Measurements from ENCODE around the gene FAM219B. TPM values are rescaled to one million over a fixed set of nuclear protein-coding genes. Genes with fewer than 3 reads are reported as not detected.

Gene FAM219B
- 37.7 and 41.3 TPM in 2 replicates for total RNA-seq

GRCh38 chr15:74906450-74907162 lies at the start of gene FAM219B:
Gene FAM219B, minus strand, starts transcription at chr15:74906851. Its CDS starts 51 bp downstream, at chr15:74906800.

DNA sequence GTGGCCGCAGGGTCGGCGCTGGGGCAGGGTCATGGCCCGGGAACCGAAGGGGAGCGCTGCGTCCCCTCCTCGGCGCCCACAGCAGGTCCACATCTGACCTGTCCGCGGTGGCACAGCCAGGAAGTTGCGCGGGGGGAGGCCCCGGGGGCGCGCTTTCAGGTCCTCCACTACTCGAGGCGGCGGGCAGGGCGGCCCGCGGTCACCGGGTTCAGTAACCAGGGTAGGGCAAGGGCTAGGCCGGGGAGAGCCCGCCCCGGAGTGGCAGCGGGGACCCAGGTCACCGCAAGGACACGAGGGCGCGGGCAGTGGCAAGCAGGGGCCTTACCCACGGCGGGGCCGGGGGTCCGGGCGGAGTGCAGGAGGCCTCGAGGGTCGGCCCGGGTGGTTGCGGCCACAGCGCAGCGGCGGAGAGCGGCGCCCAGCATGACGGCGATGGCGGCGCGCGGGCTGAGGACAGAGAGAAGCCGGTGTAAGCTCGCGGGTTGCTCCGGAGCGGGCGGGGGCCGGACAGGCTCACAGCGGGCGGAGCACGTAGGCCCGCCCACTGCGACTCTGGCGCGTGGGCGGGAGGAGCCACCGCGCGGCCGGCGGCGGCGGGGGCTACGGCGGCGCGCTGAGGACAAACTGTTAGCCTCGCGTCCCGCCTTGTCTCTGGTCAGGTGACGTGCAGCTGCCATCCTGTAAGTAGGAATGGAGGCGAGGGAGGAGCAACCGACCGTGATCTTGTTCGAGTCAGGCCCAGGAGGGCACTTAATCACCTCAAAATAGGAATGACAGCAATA lies 31.1 kb upstream of the FAM219B start, which contains the start of gene COX5A:
Gene COX5A, minus strand, starts transcription at position 484 of the 782 bp plus-strand sequence. Its CDS starts 59 bp downstream, at position 425.

DNA sequence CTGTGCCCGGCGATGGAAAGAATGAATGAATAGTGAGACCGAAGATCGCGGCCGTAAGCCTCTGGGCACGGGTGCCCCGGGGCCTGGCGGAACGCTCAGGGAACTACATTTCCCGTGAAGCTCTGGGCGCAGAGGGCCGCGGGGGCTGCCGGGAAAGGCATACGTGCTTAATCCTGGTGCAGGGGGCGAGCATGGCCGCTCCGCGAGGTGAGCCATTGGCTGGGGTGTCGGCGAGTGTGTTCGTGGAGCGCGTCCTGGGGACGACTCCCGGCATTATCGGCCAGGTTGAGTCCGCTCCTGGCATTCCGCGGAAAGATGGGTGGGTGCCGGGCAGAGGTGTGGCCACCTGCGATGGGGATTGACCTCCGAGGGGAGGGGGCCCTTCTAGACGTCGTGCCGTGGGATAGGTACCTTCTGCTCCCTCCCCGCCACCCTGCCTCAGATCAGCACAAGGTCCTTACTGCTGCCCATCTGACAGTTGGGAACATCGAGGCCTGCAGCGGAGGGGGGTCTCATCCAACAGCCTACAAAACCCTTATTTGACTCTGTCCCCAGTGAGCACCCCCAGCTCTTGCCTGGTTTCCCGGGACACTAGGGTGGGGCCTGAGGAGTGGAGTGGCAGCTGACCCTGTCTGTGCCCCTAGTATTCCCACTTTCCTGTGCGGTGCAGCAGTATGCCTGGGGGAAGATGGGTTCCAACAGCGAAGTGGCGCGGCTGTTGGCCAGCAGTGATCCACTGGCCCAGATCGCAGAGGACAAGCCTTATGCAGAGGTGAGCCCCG lies 16.6 kb downstream of the FAM219B start, which contains the start of gene MPI:
Gene MPI, plus strand, starts transcription at position 160 of the 782 bp plus-strand sequence. Its CDS starts 32 bp downstream, at position 192.

DNA sequence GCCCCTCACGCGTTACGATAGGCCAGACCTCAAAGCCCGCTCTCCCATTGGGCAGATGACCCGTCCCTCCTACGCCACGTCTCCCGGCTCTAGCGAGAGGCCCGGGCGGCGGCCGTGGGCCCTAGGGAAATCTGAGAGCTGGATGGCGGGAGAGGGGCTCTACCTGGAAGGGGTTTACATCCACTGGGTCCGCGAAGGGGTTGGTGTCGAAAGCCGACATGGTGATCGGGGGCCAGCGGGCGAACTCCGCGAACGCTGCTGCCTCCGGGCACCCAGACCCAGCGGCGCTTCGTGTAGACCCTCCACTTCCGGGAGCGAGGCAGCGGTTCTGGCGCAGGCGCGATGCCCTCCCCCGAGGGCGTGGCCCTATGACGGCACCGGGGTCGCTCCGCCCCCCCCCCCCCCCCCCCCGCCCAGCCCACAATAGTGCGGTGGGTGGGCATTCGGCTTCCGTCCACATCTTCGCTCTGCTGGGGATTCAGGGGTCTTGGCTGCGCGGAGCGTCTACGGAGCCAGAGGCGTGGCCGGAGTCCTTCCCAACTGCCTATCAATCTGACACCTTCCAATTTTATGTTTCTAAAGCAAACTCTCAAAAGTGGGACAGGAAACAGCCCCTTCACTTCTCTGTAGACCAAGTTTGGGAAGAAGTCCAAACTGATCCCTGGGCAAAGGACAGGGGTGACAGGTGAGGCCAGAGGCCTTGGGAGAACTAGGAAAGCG lies 33.5 kb downstream of the FAM219B start, which contains the start of gene SCAMP2:
Gene SCAMP2, minus strand, starts transcription at position 330 of the 720 bp plus-strand sequence. Its CDS starts 110 bp downstream, at position 220.

Other genes with a start within 250 kb of the FAM219B start
- gene EDC3, start 210.8 kb downstream of the FAM219B start, total RNA-seq = 9.9 and 10.7 TPM in 2 replicates
- gene CYP1A1, start 181.3 kb downstream of the FAM219B start, total RNA-seq = 2.1 and 2.5 TPM in 2 replicates
- not detected in 2 replicates for gene CYP1A2, start 158.0 kb downstream of the FAM219B start, total RNA-seq
- 9.9 and 24.5 TPM in 2 replicates for gene CSK, start 124.8 kb downstream of the FAM219B start, total RNA-seq
- 0.36 TPM in 1 of 2 replicates, not detected in the other for gene LMAN1L, start 94.0 kb downstream of the FAM219B start, total RNA-seq
- not detected in 2 replicates for gene CPLX3, start 80.2 kb downstream of the FAM219B start, total RNA-seq
- 12.8 and 17.3 TPM in 2 replicates for gene ULK3, start 63.7 kb downstream of the FAM219B start, total RNA-seq
- 60.8 and 100 TPM in 2 replicates for gene SCAMP2, start 33.5 kb downstream of the FAM219B start, total RNA-seq
- gene MPI, start 16.8 kb downstream of the FAM219B start, total RNA-seq = 109 and 112 TPM in 2 replicates
- gene COX5A, start 31.2 kb upstream of the FAM219B start, total RNA-seq = 105 and 109 TPM in 2 replicates
- 18.3 and 22.4 TPM in 2 replicates for gene RPP25, start 49.9 kb upstream of the FAM219B start, total RNA-seq
- gene SCAMP5, start 88.7 kb upstream of the FAM219B start, total RNA-seq = 2.1 and 4.7 TPM in 2 replicates
- 10.2 and 24.0 TPM in 2 replicates for gene PPCDC, start 116.7 kb upstream of the FAM219B start, total RNA-seq

All from cardiac atrium fibroblast (primary cell).